Vagina (tissue), 2 donors: Measurements from ENCODE around the gene TATDN3.

Experiments used
- POLR2A ChIP-seq, 2 donors: fragments of 450-650 bp; IDR thresholded peaks; one replicate each; pipeline ENCODE4 v1.6.1; 2017; ENCODE audit warnings: antibody characterized with exemption in 2 of 2, mild to moderate bottlenecking in 2 of 2, moderate library complexity in 2 of 2
- TF ChIP-seq, protein P1 (sequence below), 3 experiments: fragments of 450-650 bp in 2 of 3; fragments of 200-600 bp in 1 of 3; sonication (generic) in 1 of 3; IDR thresholded peaks; one replicate each; pipeline ENCODE4 v1.5.1; 2017 to 2019; ENCODE audit warnings: antibody characterized with exemption in 3 of 3, mild to moderate bottlenecking in 2 of 3, moderate library complexity in 2 of 3

GRCh38 chr1:212754193-212754592 is 37.5 kb upstream of the TATDN3 start:
- TF ChIP-seq POLR2A (IDR thresholded peaks at IDR 0.05), result no peak
- TF ChIP-seq, protein P1, sequence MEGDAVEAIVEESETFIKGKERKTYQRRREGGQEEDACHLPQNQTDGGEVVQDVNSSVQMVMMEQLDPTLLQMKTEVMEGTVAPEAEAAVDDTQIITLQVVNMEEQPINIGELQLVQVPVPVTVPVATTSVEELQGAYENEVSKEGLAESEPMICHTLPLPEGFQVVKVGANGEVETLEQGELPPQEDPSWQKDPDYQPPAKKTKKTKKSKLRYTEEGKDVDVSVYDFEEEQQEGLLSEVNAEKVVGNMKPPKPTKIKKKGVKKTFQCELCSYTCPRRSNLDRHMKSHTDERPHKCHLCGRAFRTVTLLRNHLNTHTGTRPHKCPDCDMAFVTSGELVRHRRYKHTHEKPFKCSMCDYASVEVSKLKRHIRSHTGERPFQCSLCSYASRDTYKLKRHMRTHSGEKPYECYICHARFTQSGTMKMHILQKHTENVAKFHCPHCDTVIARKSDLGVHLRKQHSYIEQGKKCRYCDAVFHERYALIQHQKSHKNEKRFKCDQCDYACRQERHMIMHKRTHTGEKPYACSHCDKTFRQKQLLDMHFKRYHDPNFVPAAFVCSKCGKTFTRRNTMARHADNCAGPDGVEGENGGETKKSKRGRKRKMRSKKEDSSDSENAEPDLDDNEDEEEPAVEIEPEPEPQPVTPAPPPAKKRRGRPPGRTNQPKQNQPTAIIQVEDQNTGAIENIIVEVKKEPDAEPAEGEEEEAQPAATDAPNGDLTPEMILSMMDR (IDR thresholded peaks at IDR 0.05), result no peak
